Cerebellar nuclear complex (tissue), 1 donor: ENCODE measurements around the gene ARL4C.

Source experiments
- DNase-seq, 2 experiments: peaks; one replicate each; lab custom pipeline; 2025; lab: John Stamatoyannopoulos, UW

Gene ARL4C, protein sequence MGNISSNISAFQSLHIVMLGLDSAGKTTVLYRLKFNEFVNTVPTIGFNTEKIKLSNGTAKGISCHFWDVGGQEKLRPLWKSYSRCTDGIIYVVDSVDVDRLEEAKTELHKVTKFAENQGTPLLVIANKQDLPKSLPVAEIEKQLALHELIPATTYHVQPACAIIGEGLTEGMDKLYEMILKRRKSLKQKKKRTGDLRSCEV

DNA sequence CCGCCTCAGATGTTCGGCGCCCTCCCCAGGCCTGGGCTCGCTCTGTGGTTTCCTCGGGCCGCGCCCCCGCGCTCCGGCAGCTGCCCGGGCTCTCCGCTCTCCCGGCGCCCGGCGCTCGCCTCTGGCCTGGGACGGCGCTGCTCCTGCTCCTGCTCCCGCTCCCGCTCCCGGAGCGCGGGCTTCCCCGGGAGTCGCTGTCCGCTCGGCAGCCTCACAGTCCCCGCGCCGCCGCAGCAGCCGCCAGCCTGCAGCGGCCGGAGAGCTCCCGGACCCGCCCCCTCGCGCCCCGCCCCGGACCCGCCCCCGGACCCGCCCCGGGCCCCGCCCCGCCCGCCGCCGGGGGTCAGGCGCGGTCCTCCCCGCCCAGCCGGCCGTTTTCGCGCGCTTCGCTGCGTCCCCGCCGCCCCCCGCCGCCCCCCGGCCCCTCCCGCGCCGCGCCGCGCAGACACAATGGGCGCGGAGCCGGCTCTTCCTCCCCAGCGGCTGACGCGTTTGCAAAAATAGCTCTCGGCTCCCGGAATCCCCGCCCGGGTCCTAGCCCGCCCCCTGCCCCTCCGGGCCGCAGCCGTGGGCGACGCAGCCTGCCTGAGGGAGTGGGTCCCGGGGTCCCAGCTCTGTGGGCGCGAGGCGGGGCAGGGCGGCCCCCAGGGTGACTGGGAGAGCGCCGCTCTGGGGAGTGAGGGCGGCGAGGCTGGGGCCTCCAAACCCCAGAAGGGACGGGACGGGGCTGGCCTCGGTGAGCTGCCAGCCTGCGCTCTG, at the start of gene ARL4C:
Gene ARL4C, minus strand, starts transcription at position 247 of the 759 bp plus-strand sequence. CDS start 495 bp downstream, outside the sequence.
- peak in 1 of 2 experiments; percentile 3 for DNase-seq

DNA sequence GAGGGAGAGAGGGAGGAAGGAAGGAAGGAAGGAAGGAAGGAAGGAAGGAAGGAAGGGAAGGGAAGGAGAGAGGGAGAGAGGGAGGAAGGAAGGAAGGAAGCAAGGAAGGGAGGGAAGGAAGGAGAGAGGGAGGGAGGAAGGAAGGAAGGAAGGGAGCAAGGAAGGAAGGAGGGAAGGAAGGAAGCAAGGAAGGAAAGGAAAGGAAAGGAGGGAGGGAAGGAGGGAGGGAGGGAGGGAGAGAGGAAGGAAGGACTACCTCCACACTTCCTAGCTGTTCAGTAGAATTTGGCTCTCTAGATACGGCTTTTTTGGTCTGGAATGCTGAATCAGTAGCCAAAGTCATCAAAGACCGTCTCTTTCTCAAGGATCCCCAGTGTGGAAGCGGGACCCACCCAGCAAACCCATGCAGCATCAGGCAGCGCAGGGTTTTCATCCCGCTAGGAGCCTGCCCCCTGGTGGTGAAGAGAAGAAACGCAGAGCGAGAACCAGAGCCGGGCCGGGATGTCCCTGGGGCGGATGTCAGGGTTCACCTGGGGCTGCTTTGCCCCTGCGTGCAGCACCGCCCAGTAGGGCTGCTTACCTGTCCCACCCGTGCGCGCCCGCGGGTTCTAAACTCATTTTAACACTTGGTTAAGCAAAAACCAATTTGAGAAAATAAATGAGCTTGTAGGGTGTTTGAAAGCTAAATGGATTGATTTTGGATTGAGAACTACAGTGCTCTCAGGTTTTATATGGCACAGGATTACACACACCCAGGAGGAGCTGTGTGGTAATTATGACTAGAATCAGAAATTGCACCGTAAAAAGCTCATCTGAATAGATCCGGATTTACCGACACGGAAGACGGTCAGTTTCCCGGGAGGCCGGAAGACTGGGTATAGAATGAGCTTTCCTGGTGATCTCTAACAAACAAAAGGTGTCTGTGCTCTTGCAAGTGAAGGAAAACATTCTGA, 48.1 kb upstream of the ARL4C start:
- peak in 1 of 2 experiments; percentile 3 for DNase-seq

DNA sequence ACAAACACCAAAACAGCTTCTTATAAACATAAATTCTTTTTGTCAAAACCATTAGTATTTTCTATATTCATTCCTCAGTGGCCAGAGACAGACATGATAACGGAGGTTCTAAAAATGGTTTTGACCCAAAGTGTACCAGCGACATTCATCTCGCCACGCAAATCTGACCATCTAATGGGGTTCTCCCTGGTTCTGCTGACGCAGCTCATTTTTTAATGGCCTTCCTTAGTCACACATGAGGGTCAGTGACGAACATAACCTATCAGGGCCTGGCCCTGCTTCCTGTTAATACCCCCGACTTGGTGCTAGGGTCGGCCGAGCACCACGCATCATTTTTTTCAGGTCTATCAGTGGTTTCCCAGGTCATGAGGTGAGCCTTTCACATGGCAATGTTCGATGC, 45.9 kb upstream of the ARL4C start:
- DNase-seq = no peak

DNA sequence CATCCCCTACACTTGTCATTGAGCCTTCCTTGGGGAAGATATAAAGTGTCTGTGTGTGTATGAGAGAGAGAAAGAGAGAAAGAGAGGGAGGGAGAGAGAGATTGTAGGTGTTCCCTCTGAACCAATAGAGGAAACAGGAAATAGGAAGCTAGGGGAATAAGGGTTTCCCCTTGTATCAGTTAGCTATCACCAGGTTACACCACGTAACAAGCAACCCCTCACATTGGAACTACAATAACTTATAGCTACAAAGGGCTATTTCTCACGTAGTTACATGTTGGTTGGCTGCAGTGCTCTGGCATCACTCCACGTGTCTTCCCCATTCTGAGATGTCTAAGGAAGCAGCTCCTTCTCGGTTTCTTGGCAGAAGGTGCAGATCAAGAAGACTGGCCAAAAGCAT, 41.0 kb upstream of the ARL4C start:
- DNase-seq = no peak

DNA sequence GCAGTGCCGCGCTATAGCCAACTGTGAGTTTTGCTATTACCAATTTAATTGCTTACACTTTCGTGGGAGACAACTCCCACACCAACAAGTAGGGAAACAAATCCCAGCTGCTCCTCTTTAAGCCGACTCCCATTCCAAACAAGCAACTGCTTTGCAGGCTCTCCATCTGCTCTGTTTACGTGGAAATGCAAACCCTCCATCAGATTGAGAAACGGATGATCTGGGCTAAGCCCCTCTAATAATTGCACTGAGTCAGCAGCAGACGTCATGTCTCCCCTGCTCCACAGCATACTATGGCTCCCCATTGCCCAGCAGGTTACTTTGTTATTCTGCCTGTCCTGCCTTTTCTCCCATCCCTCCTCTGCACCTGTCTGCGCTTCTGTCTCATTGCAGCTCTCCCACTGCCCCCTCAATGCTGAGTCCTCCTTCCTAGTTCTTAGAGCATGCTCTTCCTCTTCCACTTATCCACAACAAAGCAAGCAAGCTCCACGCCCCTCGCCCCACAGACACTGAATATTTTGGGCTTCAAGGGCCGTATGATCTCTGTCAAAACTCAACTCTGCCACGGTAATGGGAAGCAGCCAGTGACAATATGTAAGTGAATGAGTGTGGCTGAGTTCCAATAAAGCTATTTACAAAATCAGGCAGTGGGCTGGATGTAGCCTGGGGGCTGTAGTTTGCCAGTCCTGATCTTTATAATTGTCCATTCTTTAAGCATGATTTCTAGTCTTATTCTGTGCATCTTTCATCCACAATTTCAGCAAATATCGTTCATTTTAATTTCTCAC, 39.5 kb upstream of the ARL4C start:
- DNase-seq = no peak

DNA sequence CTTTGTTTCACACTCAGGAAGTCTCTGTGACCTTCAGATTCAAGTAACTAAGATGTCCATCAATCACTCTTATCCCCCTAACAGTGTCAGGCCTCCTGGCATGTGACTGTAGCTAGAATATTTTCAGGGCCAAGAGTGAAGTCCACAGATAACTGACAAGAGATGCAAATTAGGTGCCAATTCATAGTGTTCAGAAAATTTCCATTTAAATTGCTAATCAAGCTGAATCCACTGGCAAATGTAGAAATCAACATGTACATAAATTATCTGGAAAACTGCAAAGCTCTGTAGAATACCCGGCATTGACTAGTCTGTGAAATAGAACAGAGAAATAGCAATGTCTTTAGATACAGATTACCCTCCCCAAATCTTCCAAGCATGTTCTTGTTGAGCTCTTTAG, 38.6 kb upstream of the ARL4C start:
- no peak for DNase-seq

DNA sequence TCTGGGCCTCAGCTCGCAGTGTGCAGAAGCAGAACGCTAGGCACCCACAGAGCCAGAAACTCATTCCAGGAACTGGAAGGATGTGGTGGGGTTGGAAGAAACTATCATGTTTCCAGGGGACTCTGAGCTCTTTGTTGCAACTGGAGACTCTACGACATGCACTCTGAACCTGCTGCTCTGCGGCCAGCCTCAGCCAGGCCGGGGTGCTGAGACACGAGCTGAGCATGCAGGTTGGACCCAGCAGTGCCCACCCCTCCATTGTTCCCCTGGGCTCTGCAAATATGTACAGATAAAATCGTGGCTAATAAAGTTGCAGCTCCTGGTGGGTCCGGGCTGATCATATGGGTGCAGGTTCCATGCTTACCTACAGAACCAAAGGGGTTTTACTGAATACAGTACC, 37.6 kb upstream of the ARL4C start:
- DNase-seq = no peak

DNA sequence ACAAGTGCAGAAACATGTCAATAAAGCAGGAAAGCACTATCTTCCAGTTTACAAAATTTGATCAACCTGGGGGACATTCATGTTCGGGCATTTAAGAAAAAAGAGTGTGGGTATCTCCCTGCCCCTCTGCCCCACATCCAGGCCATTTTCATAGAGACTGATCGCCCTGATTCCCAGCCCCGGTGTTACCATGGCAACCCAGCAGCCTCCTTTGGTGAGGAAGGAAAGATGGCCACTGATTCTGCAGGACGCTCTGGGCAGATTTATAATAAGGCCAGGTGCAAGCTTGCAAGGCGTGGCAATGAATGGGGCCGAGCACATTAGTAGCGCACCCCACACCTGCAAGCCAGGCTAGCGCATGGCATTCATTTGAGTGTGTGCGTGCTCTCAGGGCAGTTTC, 36.7 kb upstream of the ARL4C start:
- no peak for DNase-seq

DNA sequence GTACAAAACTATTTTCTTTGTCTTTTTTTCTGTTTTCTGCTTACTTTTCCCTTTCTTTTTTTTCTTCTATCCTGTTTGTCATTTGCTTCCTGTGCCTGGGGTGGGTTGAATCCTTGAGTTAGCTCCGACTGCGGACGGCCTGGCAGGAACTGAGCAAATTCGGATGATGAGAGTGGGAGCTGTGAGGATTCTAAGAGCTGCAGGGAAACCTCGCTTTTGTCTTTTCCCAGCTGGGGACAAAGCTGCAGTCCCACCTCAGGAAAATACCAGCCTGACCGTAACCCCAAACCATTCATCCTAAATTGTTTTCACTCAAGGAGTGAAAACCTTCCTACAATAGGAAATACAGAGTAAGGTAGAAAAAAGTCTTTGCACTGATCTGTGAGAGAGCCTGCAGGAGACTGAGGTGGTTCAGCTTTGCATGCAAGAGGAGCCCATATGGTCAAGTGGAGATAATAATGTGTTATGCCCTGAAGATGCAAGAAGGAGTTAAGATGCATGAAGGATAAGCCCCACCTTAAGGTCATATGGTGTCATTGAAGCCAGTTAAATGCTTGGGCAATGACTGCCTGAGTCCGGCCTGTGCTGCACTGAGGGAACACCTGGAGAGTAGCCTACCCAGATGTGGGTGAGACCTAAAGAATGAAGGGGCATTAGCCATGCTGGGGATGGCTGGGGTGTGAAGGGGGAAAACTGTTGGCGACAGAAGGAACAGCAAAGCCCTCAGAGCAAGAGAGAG, 31.7 kb upstream of the ARL4C start:
- DNase-seq = no peak

DNA sequence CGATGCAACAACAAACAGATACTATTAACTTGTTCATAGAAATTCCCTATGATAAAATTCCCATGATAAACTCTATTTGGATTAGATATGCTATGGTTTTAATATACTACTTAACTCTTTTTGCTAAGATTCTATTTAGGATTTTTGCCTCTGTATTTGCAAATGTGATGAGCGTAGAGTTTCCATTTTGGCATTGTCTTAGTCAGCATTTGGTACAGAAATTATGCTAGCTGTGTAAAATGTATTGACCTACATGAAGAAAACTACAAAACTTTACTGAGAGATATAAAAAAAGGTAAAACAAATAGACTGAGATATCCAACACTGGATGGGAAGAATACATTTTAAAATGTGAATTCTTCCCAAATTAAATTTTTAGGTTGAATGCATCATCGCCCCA, 29.8 kb upstream of the ARL4C start:
- DNase-seq = no peak

DNA sequence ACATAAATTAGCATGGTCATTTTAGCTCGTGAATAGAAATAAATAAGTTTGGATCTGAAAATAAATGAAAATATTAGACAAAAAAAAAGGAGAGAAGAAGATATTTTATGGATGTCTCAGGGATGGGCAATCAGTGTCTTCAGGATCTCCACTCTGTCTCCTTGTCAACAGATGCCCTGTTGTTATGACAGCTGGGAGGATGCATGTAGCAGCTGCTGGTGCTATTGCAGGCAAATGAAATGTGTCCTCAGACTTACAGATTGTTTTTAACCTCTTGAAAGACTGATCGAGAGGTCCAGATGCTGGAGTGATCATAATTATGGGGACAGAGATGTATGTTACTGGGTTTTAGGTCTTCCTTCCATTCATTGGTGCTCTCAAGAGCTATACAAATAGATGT, 24.7 kb upstream of the ARL4C start:
- no peak for DNase-seq

DNA sequence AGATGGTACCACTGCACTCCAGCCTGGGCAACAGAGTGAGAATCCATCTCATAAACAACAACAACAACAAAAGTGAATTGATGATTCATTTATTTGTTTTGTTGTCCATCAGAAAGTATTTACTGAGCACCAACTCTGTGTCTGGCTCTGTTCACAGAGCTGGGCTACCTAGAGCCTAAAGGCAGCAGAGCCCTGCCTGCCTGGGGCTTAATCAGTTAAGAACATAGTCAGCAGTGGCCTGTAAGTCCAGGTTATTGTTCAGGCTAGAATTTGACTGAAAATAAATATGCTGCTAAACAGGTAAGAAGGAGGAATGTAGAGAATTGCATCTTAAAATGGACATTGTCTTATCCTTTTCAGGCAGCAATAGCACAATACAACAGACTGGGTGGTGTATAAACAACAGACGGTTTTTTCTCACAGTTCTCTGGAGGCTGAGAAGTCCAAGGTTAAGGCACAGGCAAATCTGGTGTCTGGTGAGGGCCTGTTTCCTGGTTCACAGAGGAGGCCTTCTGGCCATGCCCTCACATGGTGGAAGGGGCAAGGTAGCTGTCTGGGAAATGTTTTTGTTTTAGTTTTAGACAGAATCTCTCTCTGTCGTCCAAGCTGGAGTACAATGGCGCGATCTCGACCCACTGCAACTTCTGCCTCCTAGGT, 22.2 kb upstream of the ARL4C start:
- DNase-seq = no peak

DNA sequence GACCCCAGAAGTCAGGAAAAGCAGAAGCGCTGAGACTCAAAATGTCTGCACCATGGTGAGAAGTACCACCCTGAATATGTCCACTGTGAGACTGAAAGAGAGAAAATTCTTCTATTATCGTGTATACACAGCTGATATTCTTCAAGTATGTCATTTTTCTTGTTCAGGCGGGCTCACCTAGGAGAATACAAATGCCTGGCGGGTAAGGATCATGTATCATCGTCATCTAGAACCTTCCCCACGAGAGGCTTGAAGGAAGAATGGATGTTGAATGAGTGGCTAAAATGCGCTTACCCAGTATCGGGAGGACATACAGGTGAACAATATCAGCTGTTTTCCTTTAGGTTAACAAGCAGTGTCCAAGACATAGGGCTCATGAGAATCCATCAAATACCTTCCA, 21.1 kb upstream of the ARL4C start:
- DNase-seq = no peak

DNA sequence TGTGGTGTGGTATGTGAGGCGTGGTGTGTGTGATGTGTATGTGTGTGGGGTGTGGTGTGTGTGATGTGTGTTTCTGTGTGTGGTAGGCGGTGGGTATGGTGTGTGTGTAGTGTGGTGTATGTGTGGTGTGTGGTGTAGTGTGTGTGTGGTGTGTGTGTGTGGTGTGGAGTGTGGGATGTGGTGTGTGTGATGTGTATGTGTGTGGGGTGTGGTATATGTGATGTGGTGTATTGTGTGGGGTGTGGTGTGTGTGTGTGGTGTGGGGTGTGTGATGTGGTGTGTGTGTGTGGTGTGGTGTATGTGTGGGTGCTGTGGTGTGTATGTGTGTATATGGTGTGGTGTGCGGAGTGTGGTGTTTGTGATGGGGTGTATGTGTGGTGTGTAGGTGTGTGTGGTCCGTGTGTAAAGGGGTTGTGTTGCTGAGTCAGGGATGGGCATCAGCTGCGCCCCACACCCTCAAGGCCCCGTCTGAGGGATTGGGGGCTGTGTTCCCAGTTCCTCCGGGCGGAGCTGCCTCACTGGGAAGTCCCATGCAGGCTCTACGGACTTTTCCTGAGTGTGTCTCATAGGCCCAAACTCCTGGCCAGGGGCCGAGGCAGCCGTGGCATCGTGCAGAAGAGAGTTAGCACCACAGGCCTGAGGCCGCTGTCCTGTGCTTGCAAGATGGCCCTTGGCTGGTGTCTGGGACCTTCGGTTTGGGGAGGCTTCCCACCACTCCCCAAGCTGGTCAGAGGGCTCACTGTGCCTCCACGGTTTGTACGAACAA, 18.2 kb upstream of the ARL4C start:
- no peak for DNase-seq

DNA sequence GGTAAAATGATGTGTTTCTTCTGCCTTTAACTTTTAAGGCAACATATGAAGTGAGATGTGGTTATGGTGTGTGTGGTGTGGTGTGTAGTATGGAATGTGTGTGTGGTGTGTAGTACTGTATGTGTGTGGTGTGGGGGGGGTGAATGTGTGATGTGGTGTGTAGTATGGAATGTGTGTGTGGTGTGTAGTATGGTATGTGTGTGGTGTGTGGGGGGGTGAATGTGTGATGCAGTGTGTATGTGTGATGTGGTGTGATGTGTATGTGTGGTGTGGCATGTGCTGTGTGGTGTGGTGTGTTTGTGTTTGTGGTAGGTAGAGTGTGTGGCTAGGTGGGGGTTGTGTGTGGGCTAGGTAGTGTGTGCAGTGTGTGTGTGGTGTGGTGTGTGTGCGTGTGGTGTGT, 17.2 kb upstream of the ARL4C start:
- no peak for DNase-seq

DNA sequence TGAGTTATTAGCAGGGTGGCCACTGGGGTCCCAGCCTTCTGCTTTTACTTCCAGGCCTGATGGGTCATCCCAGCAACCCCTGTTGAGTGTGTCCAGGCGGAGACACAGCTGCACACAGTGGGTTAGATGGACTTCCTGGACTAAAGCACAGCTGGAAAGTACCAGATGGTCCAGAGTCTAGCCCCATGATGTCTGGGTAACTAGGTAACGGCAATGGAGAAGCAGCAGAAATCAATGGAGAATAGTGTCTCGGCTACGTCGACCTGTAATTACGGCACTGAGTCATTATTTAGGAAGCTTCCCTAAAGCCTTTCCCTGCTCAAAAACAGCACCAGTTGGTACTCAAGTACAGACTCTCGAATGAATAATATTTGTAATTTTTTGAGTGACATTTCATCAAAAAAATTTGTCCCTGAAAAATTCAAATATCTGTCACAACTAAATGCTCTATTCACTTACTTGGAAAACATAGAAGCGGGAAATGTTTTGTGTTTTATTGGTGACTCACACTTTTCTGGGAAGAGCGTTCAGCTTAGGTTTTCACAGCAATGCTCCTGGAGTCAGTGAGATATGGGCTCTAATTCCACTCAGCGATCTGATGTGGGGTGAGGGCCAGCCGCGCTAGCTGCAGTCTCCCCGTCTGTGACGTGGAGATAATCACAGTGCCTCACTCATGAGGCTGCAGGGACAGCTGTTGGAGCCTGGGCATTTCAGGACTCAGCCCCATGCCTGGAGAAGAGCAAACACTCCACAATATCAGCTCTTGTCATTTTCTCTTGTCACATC, 16.2 kb upstream of the ARL4C start:
- no peak for DNase-seq

DNA sequence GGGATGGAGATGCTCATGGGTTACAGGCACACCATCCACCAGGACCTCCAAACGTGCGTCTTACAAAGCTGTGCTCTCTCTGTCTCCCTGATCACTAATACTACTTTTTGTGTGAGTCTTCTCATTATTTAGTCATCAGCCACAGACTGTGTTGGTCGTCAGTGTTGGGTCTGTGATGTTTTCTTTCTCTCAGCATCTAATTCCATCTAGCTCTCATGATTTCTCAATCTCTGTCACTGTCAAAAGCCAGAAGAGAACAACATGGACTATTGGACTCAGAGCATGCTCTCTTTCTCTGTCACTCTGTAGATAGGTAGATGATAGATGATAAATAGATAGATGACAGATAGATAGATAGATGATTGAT, 6.0 kb upstream of the ARL4C start:
- DNase-seq = no peak

DNA sequence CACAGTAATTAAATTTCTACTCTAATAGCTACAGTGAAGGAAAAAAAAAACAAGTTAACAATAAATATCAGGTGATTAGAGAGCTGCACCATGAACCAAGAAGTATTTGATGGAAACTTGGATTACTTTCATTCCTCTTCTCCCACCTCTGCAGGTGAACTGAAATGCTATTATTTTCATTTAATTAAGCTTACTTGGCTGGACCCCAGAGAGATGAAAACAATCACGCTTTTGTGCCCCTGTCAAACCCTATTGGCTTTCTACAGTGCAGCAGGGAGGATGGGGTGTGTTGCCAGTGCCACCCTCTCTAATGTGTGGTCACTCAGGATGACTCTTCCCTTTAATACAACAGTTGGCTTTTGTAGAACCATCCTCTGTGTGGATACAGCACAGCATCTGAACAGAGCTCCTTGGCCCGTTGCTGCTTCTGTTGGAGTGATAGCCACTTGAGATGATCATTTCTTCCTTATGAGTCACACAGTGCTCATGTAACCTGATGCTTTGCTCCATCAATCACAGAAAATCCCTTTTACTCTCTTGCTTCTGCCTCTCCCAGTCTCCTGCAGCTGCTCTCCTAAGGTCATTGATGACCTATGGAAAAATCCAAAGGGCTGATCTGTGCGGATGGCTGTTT, 5.5 kb upstream of the ARL4C start:
- no peak for DNase-seq
